Subcutaneous abdominal adipose tissue (tissue), 5 donors: ENCODE results near the gene FAM83B.

Experiments
- H3K27ac ChIP-seq: one replicate; pipeline ENCODE4 v1.7.0; 2013; ENCODE audit warnings: low read depth, mild to moderate bottlenecking, inconsistent platforms, low read length, moderate library complexity
- H3K27me3 ChIP-seq, 5 donors: one replicate each; pipeline ENCODE4 v1.7.0; 2013; ENCODE audit warnings: low read length in 5 of 5, inconsistent platforms in 1 of 5; ENCODE audit not compliant: control insufficient read depth in 5 of 5, insufficient read depth in 4 of 5
- H3K36me3 ChIP-seq, 5 donors: one replicate each; pipeline ENCODE4 v1.7.0; 2013; ENCODE audit warnings: low read length in 5 of 5; ENCODE audit not compliant: control insufficient read depth in 5 of 5, insufficient read depth in 5 of 5
- H3K4me1 ChIP-seq, 5 donors: one replicate each; pipeline ENCODE4 v1.7.0; 2013; ENCODE audit warnings: low read length in 5 of 5, mild to moderate bottlenecking in 3 of 5, moderate library complexity in 1 of 5; ENCODE audit not compliant: control insufficient read depth in 5 of 5, insufficient read depth in 5 of 5
- H3K4me3 ChIP-seq, 5 donors: one replicate each; pipeline ENCODE4 v1.7.0; 2013; ENCODE audit warnings: low read length in 5 of 5, low read depth in 1 of 5
- H3K9ac ChIP-seq, 5 donors: one replicate each; pipeline ENCODE4 v1.7.0; 2013; ENCODE audit warnings: low read length in 5 of 5, mild to moderate bottlenecking in 4 of 5, moderate library complexity in 3 of 5
- H3K9me3 ChIP-seq, 5 donors: one replicate each; pipeline ENCODE4 v1.7.0; 2013; ENCODE audit warnings: low read length in 5 of 5; ENCODE audit not compliant: control insufficient read depth in 5 of 5
- donor health status: healthy.
- donor health status: healthy.
- donor health status: healthy.
- donor health status: healthy.
- donor health status: healthy.

FAM83B gene

GRCh38 chr6:54896302-54896701 is 49.7 kb downstream of the FAM83B start:
- no peak overlapping the region for H3K4me3 ChIP-seq

GRCh38 chr6:54897462-54898189 is 51.1 kb downstream of the FAM83B start:
- Histone ChIP-seq H3K9ac (no peak overlapping the region), H3K36me3 (no peaks in the 10 kb centered on the region), H3K27me3 (no peaks in the 10 kb centered on the region), H3K4me3 (no peak overlapping the region), H3K9me3 (no peaks in the 10 kb centered on the region), H3K4me1 (no peaks in the 10 kb centered on the region), H3K27ac (no peak overlapping the region)

More at GRCh38 chr6:54896302-54896701, 49.7 kb downstream of the FAM83B start:
- H3K9me3 ChIP-seq = no peaks in the 10 kb centered on the region
- H3K9ac ChIP-seq = no peak overlapping the region
- no peak overlapping the region for H3K27ac ChIP-seq
- no peaks in the 10 kb centered on the region for H3K4me1 ChIP-seq
- no peaks in the 10 kb centered on the region for H3K36me3 ChIP-seq
- no peaks in the 10 kb centered on the region for H3K27me3 ChIP-seq

- Histone ChIP-seq H3K36me3 (no peaks in the 10 kb centered on the region), H3K27me3 (no peaks in the 10 kb centered on the region), H3K4me3 (no peak overlapping the region), H3K9me3 (no peaks in the 10 kb centered on the region), H3K9ac (no peak overlapping the region), H3K4me1 (no peaks in the 10 kb centered on the region), H3K27ac (no peak overlapping the region)
These were observed 52.2 kb downstream of the FAM83B start for GRCh38 chr6:54898767-54899166.

- H3K27me3 ChIP-seq = no peaks in the 10 kb centered on the region
- no peak overlapping the region for H3K9ac ChIP-seq
- no peaks in the 10 kb centered on the region for H3K36me3 ChIP-seq
- no peaks in the 10 kb centered on the region for H3K9me3 ChIP-seq
- no peaks in the 10 kb centered on the region for H3K4me1 ChIP-seq
- no peak overlapping the region for H3K4me3 ChIP-seq
- no peak overlapping the region for H3K27ac ChIP-seq
These were observed 52.9 kb downstream of the FAM83B start for GRCh38 chr6:54899442-54899841.

- H3K36me3 ChIP-seq = no peaks in the 10 kb centered on the region
- H3K4me1 ChIP-seq = no peaks in the 10 kb centered on the region
- H3K27me3 ChIP-seq = no peaks in the 10 kb centered on the region
- no peak overlapping the region for H3K27ac ChIP-seq
- H3K4me3 ChIP-seq = no peak overlapping the region
- no peaks in the 10 kb centered on the region for H3K9me3 ChIP-seq
- H3K9ac ChIP-seq = no peak overlapping the region
These were observed 53.4 kb downstream of the FAM83B start for GRCh38 chr6:54899986-54900385.

GRCh38 chr6:54900666-54901065 is 54.1 kb downstream of the FAM83B start:
- no peak overlapping the region for H3K9ac ChIP-seq
- no peaks in the 10 kb centered on the region for H3K9me3 ChIP-seq
- H3K4me3 ChIP-seq = no peak overlapping the region
- H3K4me1 ChIP-seq = no peaks in the 10 kb centered on the region
- H3K27me3 ChIP-seq = no peaks in the 10 kb centered on the region
- no peak overlapping the region for H3K27ac ChIP-seq
- no peaks in the 10 kb centered on the region for H3K36me3 ChIP-seq

DNA sequence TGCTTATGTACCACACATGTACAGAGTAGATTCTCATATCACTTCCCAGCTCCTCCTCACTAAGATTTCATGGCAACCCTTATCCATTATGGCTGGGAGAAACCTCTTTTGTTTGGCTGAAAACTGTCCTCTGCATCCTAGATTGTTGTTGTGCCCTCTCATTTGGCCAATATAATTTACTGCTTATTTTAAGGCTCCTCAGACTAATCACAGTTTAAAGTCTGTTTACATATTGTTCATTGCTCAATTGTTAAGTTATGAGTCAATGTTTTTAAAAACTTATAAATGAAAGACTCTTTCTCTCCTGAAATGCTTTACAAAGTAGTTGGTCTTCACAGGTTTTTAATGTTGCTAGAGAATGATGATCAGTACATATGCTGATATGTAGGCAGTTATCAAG is 57.3 kb downstream of the FAM83B start:
- no peak overlapping the region for H3K27ac ChIP-seq
- no peaks in the 10 kb centered on the region for H3K36me3 ChIP-seq
- H3K9ac ChIP-seq = no peak overlapping the region
- no peaks in the 10 kb centered on the region for H3K4me1 ChIP-seq
- H3K9me3 ChIP-seq = no peaks in the 10 kb centered on the region
- H3K4me3 ChIP-seq = no peak overlapping the region
- H3K27me3 ChIP-seq = no peaks in the 10 kb centered on the region

GRCh38 chr6:54907355-54907754 is 60.8 kb downstream of the FAM83B start:
- Histone ChIP-seq H3K4me3 (no peak overlapping the region), H3K27ac (no peak overlapping the region), H3K27me3 (no peaks in the 10 kb centered on the region), H3K36me3 (no peaks in the 10 kb centered on the region), H3K4me1 (no peaks in the 10 kb centered on the region), H3K9ac (no peak overlapping the region), H3K9me3 (no peaks in the 10 kb centered on the region)

GRCh38 chr6:54909184-54909583 is 62.6 kb downstream of the FAM83B start:
- Histone ChIP-seq H3K36me3 (no peaks in the 10 kb centered on the region), H3K4me3 (no peak overlapping the region), H3K27me3 (no peaks in the 10 kb centered on the region), H3K9ac (no peak overlapping the region), H3K4me1 (no peaks in the 10 kb centered on the region), H3K9me3 (no peaks in the 10 kb centered on the region), H3K27ac (no peak overlapping the region)

DNA sequence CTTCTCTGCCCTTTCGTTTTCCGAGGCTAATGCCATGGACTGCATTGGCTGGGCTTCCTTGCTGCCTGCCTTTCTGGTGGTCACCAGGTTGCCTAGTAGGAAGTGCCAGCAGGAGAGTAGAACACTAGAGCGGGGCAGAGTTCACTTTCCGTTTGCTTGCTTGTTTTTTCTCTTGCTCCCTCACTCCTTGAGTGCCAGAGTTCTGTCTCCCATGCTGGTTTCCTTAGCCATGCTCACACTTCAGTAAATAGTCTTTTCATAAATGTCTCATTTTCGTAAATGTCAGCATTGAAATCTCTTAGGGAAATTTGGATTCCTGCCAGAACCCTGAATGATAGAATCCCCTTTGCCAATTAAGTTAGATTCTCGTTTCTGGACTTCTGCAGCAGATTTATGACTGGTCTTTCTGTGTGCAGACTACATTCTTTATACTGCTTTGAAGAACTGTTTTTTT is 63.9 kb downstream of the FAM83B start:
- Histone ChIP-seq H3K4me1 (no peaks in the 10 kb centered on the region), H3K9ac (no peak overlapping the region), H3K27me3 (no peaks in the 10 kb centered on the region), H3K9me3 (no peaks in the 10 kb centered on the region), H3K27ac (no peak overlapping the region), H3K4me3 (no peak overlapping the region), H3K36me3 (no peaks in the 10 kb centered on the region)
